Spinal cord (tissue), 10 donors: Measurements from ENCODE around the gene TBC1D1. TPM values are rescaled to one million over a fixed set of nuclear protein-coding genes. Genes with fewer than 3 reads are reported as not detected.

Experiments used
- DNase-seq, 6 donors: peaks; one replicate each; pipeline versions ENCODE4 v3.0.0 to v3.0.0-alpha.2; 2013 to 2015; ENCODE audit warnings: low spot score in 6 of 6, low read depth in 4 of 6
- H3K27ac ChIP-seq: one replicate; pipeline ENCODE4 v1.5.1; 2013; ENCODE audit warnings: low read depth, low read length, control low read depth
- H3K27me3 ChIP-seq: one replicate; pipeline ENCODE4 v1.6.1; 2013; ENCODE audit warnings: low read length; ENCODE audit not compliant: control insufficient read depth, insufficient read depth
- H3K36me3 ChIP-seq: one replicate; pipeline ENCODE4 v1.6.1; 2013; ENCODE audit warnings: low read length; ENCODE audit not compliant: control insufficient read depth, insufficient read depth
- H3K4me1 ChIP-seq: one replicate; pipeline ENCODE4 v1.6.1; 2013; ENCODE audit warnings: low read length; ENCODE audit not compliant: control insufficient read depth, insufficient read depth
- H3K4me3 ChIP-seq: one replicate; pipeline ENCODE4 v1.5.1; 2013; ENCODE audit warnings: low read depth, low read length, control low read depth
- H3K9me3 ChIP-seq: one replicate; pipeline ENCODE4 v1.6.1; 2013; ENCODE audit warnings: low read length; ENCODE audit not compliant: control insufficient read depth, insufficient read depth
- WGBS: methylation state at CpG from one replicate; pipeline ENCODE4 v1.1.5; 2013; ENCODE audit warnings: missing lambda C conversion rate; ENCODE audit not compliant: insufficient coverage; 5-methylcytosine and 5-hydroxymethylcytosine counted together
- polyA plus RNA-seq, 2 donors: library from polyadenylated mRNA; unstranded; fragments of 120-200 nt; gene quantifications; one replicate each; pipeline ENCODE4 v1.2.1, GENCODE V29; 2013; ENCODE audit not compliant: insufficient read length in 2 of 2
- total RNA-seq, 2 donors: library from RNA; depleted of rRNA in 1 of 2; stranded (reverse); fragments of 120-200 nt in 1 of 2; fragments of >200 nt in 1 of 2; gene quantifications; one replicate each; pipeline versions ENCODE4 v1.2.3 to v1.2.4, GENCODE V29; 2013 to 2014
- donor health status: healthy.

The TBC1D1 gene
- total and polyA plus RNA-seq, 4 donors, result 49.0 to 59.0 (median 53.9) TPM

DNA sequence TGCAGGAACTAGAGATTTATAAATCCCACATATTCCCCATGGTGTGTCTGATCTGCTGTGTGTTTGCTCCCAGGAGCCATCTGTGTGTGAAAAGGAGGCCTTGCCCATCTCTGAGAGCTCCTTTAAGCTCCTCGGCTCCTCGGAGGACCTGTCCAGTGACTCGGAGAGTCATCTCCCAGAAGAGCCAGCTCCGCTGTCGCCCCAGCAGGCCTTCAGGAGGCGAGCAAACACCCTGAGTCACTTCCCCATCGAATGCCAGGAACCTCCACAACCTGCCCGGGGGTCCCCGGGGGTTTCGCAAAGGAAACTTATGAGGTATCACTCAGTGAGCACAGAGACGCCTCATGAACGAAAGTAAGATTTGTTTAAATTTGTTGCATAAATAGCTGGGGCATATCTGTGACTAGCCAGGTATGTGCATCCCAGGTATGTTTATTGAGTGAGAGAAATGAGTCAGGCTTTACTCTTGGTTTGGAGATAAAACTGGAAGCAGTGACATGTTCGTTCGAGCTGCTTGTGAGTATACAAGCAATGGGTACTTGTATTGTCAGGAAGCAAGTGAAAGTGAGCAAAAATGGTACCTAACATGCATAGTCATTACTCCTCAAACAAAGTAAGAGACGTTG is 158.8 kb downstream of the TBC1D1 start:
- no peak for DNase-seq
- Histone ChIP-seq H3K4me3 (no peak overlapping the region), H3K27me3 (no peaks in the 10 kb centered on the region), H3K36me3 (peaks cover 22% of the 10 kb centered on the region), H3K9me3 (no peaks in the 10 kb centered on the region), H3K27ac (no peak overlapping the region), H3K4me1 (peaks cover 4% of the 10 kb centered on the region)
- 92% methylated on average over 14 of the region's 15 CpGs for WGBS

DNA sequence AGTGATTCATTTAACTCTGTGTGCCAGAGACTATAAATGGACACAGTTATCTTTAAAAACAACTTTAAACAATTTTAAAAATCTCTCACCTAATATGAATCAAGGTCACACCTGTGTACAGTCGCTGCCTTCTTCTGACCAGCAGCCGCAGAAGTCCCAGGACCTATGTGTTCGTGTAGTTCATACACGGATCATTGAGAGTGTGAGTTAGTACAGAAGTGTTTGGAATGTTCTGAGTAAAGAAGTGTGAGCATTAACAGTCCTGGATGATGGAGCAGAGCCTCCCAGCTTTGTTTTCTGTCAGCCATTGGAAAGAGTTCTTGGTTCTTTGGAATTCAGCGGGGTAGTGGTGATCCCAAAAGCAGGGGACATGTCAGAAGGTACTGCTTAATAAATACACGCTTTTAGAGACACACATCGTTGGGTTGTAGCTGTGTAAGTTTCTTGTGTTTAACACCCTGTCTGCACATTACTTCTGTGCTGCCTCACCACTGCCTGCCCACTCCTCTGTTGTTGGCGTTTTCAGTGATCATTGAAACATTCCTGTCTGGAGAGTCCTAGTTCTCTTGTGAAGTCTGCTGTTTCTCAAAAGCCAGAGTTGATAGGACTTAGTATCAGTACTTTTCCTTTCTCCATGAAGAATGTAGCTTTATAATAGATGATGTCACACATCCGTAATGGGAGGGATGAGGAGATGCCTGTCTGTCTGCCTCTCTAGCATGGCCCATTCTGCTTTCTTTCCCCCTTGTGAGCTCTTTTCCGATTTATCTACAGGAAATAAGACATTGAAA is 159.9 kb downstream of the TBC1D1 start:
- no peak overlapping the region for H3K27ac ChIP-seq
- peaks cover 30% of the 10 kb centered on the region for H3K36me3 ChIP-seq
- WGBS, result 86% methylated on average over 6 of the region's 10 CpGs

DNA sequence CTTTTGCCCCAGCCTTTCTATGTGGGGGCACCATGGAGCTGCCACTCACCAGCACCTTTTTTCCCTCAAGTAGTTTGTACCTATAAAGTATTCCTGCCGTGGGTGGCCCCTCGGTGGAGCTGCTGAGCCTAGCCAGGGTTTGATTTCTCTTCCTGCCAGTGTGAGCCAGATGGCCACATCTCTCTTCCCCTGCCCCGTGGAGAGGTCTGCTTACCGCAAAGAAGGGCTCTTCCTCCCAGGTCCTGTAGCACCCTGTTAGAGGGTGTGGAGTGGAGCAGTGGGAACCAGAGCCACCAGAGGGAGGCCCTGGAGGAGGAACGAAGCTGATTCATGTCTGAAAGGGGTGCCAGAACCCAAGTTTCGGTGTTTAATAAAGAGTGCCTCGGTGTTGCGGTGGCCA is 164.7 kb downstream of the TBC1D1 start:
- WGBS, result 76% methylated on average over 7 of the region's 8 CpGs
- Histone ChIP-seq H3K27me3 (no peaks in the 10 kb centered on the region), H3K4me3 (no peak overlapping the region), H3K27ac (peak overlapping the region; percentile 36), H3K36me3 (peaks cover 38% of the 10 kb centered on the region), H3K9me3 (no peaks in the 10 kb centered on the region), H3K4me1 (peaks cover 3% of the 10 kb centered on the region)
- DNase-seq, result no peak

More for the DNA sequence above, 159.9 kb downstream of the TBC1D1 start:
- Histone ChIP-seq H3K27me3 (no peaks in the 10 kb centered on the region), H3K4me1 (peaks cover 5% of the 10 kb centered on the region), H3K4me3 (no peak overlapping the region), H3K9me3 (no peaks in the 10 kb centered on the region)
- no peak for DNase-seq

DNA sequence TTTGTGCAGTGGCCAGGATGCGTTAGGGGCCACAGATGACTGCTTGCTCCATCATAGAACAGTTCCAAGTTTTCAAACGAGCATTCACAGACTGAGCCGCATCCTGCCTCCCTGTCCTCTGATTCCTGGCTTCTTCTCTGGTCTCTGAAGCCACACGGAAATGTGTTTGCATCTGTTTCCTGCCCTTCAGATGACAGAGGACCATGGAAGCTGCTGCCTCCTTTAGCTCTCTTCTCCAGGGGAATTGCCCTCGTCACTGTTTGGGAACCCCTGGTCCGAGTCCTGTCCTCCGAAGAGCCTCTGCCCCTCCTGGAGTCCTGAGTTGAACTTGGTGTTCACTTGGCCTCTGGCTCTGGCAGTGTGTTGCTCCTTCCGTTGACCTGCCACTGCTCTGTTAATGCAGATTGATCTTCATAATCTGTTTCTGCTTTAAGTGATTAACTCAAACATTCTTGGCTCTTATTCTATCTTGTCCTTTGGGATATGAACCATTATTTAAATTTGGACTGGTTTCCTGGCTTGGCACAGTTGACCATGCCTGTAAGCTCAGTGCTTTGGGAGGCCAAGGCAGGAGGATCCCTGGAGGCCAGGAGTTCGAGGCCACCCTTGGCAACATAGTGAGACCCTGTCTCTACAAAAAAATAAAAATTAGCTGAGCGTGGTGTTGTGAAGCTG is 165.3 kb downstream of the TBC1D1 start:
- DNase-seq, result no peak
- Histone ChIP-seq H3K27ac (peak overlapping the region; percentile 36), H3K4me1 (peaks cover 3% of the 10 kb centered on the region), H3K9me3 (no peaks in the 10 kb centered on the region), H3K36me3 (peaks cover 38% of the 10 kb centered on the region), H3K27me3 (no peaks in the 10 kb centered on the region), H3K4me3 (no peak overlapping the region)
- WGBS, result 85% methylated on average over 10 of the region's 10 CpGs

DNA sequence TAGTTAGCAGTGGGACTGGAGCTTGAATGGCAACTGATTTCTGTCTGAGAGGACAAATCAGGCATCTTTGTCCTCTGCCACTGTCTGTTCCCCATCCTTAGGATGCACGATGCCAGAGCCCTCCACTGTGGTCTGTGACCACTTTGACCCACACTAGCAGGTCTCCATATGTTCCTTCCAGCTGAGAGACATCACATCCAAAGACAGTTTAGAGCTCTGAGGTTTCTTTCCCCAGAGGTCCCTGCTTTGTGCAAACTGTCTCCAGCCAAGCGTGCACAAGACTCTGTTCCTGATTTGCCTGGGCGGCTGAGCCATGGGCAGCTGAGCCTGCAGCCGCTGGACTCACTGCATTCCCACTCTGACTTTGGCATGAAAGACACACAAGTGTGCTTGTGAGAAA is 167.3 kb downstream of the TBC1D1 start:
- no peak overlapping the region for H3K4me3 ChIP-seq

DNA sequence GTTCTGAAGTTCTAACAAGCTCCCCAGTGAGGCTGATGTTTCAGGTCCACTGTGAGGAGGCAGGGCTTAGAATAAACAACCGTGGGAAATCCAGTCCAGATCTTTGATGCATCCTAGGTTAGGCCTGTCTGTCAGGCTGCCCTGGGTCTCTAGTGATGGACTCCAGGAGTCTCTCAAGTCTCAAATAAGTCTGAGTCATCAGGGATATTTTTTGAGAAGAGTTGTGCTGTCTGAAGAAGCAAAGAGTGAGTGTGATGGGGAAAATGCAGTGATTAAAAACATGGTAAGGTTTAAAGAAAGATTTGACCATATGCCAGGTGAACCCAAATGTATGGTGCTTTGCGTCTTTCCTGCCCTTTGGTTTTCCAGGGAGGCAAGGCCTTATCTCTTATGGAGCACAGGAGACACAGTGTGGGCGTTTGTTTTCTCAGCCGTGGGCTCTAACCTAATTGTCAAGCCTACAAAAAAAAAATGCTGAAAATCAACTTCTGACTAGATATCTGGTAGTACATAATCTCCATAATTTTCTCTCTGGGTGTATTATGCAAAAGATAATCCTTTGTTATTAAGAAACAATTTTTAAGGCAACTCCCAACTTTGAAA is 170.0 kb downstream of the TBC1D1 start:
- Histone ChIP-seq H3K36me3 (peaks cover 20% of the 10 kb centered on the region), H3K9me3 (no peaks in the 10 kb centered on the region), H3K4me1 (peaks cover 5% of the 10 kb centered on the region), H3K4me3 (no peak overlapping the region), H3K27ac (no peak overlapping the region), H3K27me3 (no peaks in the 10 kb centered on the region)
- 67% methylated on average over 2 of the region's 4 CpGs for WGBS
- DNase-seq, result no peak

More for the DNA sequence above, 167.3 kb downstream of the TBC1D1 start:
- H3K27ac ChIP-seq, result no peak overlapping the region
- H3K36me3 ChIP-seq, result peaks cover 30% of the 10 kb centered on the region
- H3K27me3 ChIP-seq, result no peaks in the 10 kb centered on the region
- H3K4me1 ChIP-seq, result peaks cover 5% of the 10 kb centered on the region
- WGBS, result 45% methylated on average over 4 of the region's 4 CpGs
- DNase-seq, result peak in 1 of 6 donors; percentile 36
- H3K9me3 ChIP-seq, result no peaks in the 10 kb centered on the region

DNA sequence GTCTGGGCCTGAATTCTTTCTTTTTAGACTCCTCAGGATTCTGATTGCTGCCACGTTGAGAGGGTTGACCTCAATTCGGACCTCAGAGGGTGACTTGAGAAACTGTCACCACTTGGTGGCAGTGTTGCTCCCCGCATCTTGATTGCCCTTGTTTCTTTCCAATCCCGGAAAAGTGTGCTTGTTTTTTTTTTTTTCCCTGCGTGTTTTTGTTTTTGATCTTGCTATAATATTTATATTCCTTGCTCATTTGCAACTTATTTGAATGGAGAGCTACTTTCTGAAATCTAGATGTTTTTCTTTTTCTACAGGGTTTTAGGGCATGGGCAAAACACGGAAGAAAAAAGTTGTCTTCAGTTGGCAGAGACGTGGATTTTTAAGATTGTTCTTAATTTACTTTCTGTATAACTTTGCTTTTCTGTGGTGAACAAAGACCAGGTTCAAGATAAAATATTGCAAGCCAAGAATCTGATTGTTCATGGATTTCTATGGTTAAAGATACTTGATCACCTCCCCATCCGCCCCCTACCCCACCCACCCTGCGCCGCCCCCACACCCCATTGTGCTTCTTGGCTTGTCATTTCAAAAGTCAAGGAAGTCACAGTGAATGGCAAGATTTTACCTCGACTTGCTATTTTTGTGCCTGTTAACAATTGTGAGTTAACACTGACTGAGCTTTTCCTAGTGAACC is 171.3 kb downstream of the TBC1D1 start:
- H3K9me3 ChIP-seq, result no peaks in the 10 kb centered on the region
- H3K4me1 ChIP-seq, result peaks cover 5% of the 10 kb centered on the region
- H3K36me3 ChIP-seq, result peaks cover 10% of the 10 kb centered on the region
- 6% methylated on average over 2 of the region's 11 CpGs for WGBS
- H3K27me3 ChIP-seq, result no peaks in the 10 kb centered on the region
- DNase-seq, result peak in 5 of 6 donors; percentile 75 to 93 (median 82)
- H3K4me3 ChIP-seq, result peak overlapping the region; percentile 37
- H3K27ac ChIP-seq, result peak overlapping the region; percentile 26

DNA sequence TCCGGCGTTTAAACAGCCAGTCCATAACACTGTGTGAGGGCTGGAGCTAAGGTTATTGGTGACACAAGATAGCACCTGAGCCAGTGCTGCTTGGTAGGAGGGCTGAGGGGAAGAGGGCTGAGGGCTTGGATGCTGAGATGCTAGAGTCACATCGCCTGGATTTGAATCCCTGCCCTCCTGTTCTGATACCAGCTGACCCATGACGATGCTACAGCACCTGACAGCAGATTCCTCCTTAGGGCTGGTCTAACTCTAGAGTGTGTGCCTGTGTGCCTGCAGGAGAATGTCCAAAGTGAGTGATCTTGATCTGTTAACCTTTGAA is 171.9 kb downstream of the TBC1D1 start:
- H3K27me3 ChIP-seq, result no peaks in the 10 kb centered on the region
- DNase-seq, result no peak
- WGBS, result 66% methylated on average over 4 of the region's 4 CpGs
- H3K4me1 ChIP-seq, result peaks cover 5% of the 10 kb centered on the region
- no peaks in the 10 kb centered on the region for H3K9me3 ChIP-seq
- H3K27ac ChIP-seq, result peak overlapping the region; percentile 26
- no peak overlapping the region for H3K4me3 ChIP-seq
- H3K36me3 ChIP-seq, result peaks cover 9% of the 10 kb centered on the region

DNA sequence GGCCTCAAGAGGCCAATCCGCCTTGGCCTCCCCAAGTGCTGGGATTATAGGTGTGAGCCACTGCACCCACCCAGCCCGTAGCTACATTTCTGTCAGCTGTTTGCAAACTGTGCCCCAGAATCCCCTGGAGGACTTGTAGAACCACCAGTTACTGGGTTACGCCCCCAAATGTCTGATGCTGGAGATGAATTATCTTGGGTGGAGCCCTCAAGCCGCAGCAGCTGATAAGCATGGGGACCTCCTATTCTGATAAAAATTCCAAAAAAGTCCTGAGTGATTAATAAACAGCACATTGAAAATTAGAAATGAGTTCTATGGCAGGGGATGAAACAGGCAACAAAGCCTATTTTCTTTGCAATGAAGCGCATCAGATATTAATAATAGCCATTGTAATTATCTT is 174.3 kb downstream of the TBC1D1 start:
- Histone ChIP-seq H3K27ac (no peak overlapping the region), H3K4me3 (no peak overlapping the region), H3K27me3 (no peaks in the 10 kb centered on the region), H3K4me1 (peaks cover 5% of the 10 kb centered on the region), H3K9me3 (no peaks in the 10 kb centered on the region), H3K36me3 (peaks cover 10% of the 10 kb centered on the region)
- no peak for DNase-seq
- 100% methylated on average over 2 of the region's 5 CpGs for WGBS
